ENCODE data around the gene JADE1.

The JADE1 gene

GRCh38 chr4:128846063-128846462 is 36.6 kb downstream of the JADE1 start:
- TF ChIP-seq CTCF (conservative IDR thresholded peaks at IDR 0.05; ENCODE audit: low read length) (no peak), EZH2phosphoT487 (IDR thresholded peaks at IDR 0.05; ENCODE audit: borderline replicate concordance) (no peak)
- Histone ChIP-seq H4K20me1 (ENCODE audit: insufficient read depth, low read length, poor library complexity, severe bottlenecking) (peaks cover 34% of the 10 kb centered on the region), H3K27me3 (ENCODE audit: insufficient read depth, low read length, poor library complexity, severe bottlenecking) (no peaks in the 10 kb centered on the region), H3K79me2 (ENCODE audit: insufficient read depth, low read length) (peaks cover 47% of the 10 kb centered on the region), H3K4me1 (ENCODE audit: insufficient read depth, low read length, poor library complexity, severe bottlenecking) (peaks cover under 1% of the 10 kb centered on the region), H3K9ac (ENCODE audit: low read depth, low read length, poor library complexity, severe bottlenecking) (no peak overlapping the region), H3F3A (ENCODE audit: low read depth) (no peaks in the 10 kb centered on the region), H2AFZ (ENCODE audit: low read length) (no peak overlapping the region), H3K4me3 (ENCODE audit: low read length, poor library complexity, severe bottlenecking) (no peak overlapping the region), H3K36me3 (ENCODE audit: insufficient read depth, low read length) (peaks cover 86% of the 10 kb centered on the region; the same call in 1 of the 2 replicates), H3K4me2 (ENCODE audit: low read depth, low read length, poor library complexity, severe bottlenecking) (no peak overlapping the region), H3K9me3 (ENCODE audit: insufficient read depth, low read depth, low read length) (no peaks in the 10 kb centered on the region), H3K9me2 (replicated peaks; ENCODE audit: low read depth, low read length) (no peaks in the 10 kb centered on the region)

- Histone ChIP-seq H3K4me1 (ENCODE audit: insufficient read depth, low read length, poor library complexity, severe bottlenecking) (no peaks in the 10 kb centered on the region), H3K36me3 (ENCODE audit: insufficient read depth, low read length) (peaks cover 97% of the 10 kb centered on the region; the same call in 1 of the 2 replicates), H4K20me1 (ENCODE audit: insufficient read depth, low read length, poor library complexity, severe bottlenecking) (peaks cover 23% of the 10 kb centered on the region), H3K9me2 (replicated peaks; ENCODE audit: low read depth, low read length) (no peaks in the 10 kb centered on the region), H3K79me2 (ENCODE audit: insufficient read depth, low read length) (peaks cover 36% of the 10 kb centered on the region), H2AFZ (ENCODE audit: low read length) (no peak overlapping the region), H3K4me3 (ENCODE audit: low read length, poor library complexity, severe bottlenecking) (no peak overlapping the region), H3K9me3 (ENCODE audit: insufficient read depth, low read depth, low read length) (no peaks in the 10 kb centered on the region), H3K4me2 (ENCODE audit: low read depth, low read length, poor library complexity, severe bottlenecking) (no peak overlapping the region), H3F3A (ENCODE audit: low read depth) (no peaks in the 10 kb centered on the region), H3K9ac (ENCODE audit: low read depth, low read length, poor library complexity, severe bottlenecking) (no peak overlapping the region), H3K27me3 (ENCODE audit: insufficient read depth, low read length, poor library complexity, severe bottlenecking) (no peaks in the 10 kb centered on the region)
- TF ChIP-seq EZH2phosphoT487 (IDR thresholded peaks at IDR 0.05; ENCODE audit: borderline replicate concordance) (no peak), CTCF (conservative IDR thresholded peaks at IDR 0.05; ENCODE audit: low read length) (no peak)
Measured at GRCh38 chr4:128847082-128847724, 37.7 kb downstream of the JADE1 start.

GRCh38 chr4:128848461-128848860 is 39.0 kb downstream of the JADE1 start:
- Histone ChIP-seq H3K9me3 (ENCODE audit: insufficient read depth, low read depth, low read length) (no peaks in the 10 kb centered on the region), H3K4me3 (ENCODE audit: low read length, poor library complexity, severe bottlenecking) (no peak overlapping the region), H3K9ac (ENCODE audit: low read depth, low read length, poor library complexity, severe bottlenecking) (no peak overlapping the region), H3F3A (ENCODE audit: low read depth) (no peaks in the 10 kb centered on the region), H3K79me2 (ENCODE audit: insufficient read depth, low read length) (peaks cover 27% of the 10 kb centered on the region), H3K27me3 (ENCODE audit: insufficient read depth, low read length, poor library complexity, severe bottlenecking) (no peaks in the 10 kb centered on the region), H3K9me2 (replicated peaks; ENCODE audit: low read depth, low read length) (no peaks in the 10 kb centered on the region), H3K36me3 (ENCODE audit: insufficient read depth, low read length) (peaks cover 97% of the 10 kb centered on the region), H2AFZ (ENCODE audit: low read length) (no peak overlapping the region), H4K20me1 (ENCODE audit: insufficient read depth, low read length, poor library complexity, severe bottlenecking) (peaks cover 22% of the 10 kb centered on the region), H3K4me1 (ENCODE audit: insufficient read depth, low read length, poor library complexity, severe bottlenecking) (peaks cover 4% of the 10 kb centered on the region), H3K4me2 (ENCODE audit: low read depth, low read length, poor library complexity, severe bottlenecking) (no peak overlapping the region)
- TF ChIP-seq EZH2phosphoT487 (IDR thresholded peaks at IDR 0.05; ENCODE audit: borderline replicate concordance) (no peak), CTCF (conservative IDR thresholded peaks at IDR 0.05; ENCODE audit: low read length) (no peak)
